DMS 273 (cell line): Measurements from ENCODE around the gene EZR.

ENCODE experiments used
- DNase-seq: peaks from one replicate; lab custom pipeline; 2025; ENCODE audit not compliant: unreplicated experiment; lab: John Stamatoyannopoulos, UW

Gene EZR

GRCh38 chr6:158819977-158820622 lies 932 bp upstream of the EZR start:
- DNase-seq: peak; percentile 38

GRCh38 chr6:158818581-158819212 lies 471 bp downstream of the EZR start:
- DNase-seq: peak; percentile 89

GRCh38 chr6:158817728-158818580 lies 1.2 kb downstream of the EZR start:
- peak; percentile 93 for DNase-seq

- peak; percentile 54 for DNase-seq
Measured at GRCh38 chr6:158816803-158817727, 2.1 kb downstream of the EZR start.

- DNase-seq: no peak
Measured at GRCh38 chr6:158816329-158816728, 2.8 kb downstream of the EZR start.

- no peak for DNase-seq
Measured at GRCh38 chr6:158815907-158816306, 3.3 kb downstream of the EZR start.

GRCh38 chr6:158815379-158815724 lies 3.8 kb downstream of the EZR start:
- no peak for DNase-seq

- no peak for DNase-seq
Measured at GRCh38 chr6:158813032-158813431, 6.1 kb downstream of the EZR start.

- DNase-seq: no peak
Measured at GRCh38 chr6:158812611-158813010, 6.6 kb downstream of the EZR start.

- DNase-seq: no peak
Measured at GRCh38 chr6:158810155-158811095, 8.7 kb downstream of the EZR start.

GRCh38 chr6:158808941-158809678 lies 10.1 kb downstream of the EZR start:
- DNase-seq: peak; percentile 22

- no peak for DNase-seq
Measured at GRCh38 chr6:158808442-158808833, 10.7 kb downstream of the EZR start.

- no peak for DNase-seq
Measured at GRCh38 chr6:158807515-158808441, 11.4 kb downstream of the EZR start.

- no peak for DNase-seq
Measured at GRCh38 chr6:158805698-158806377, 13.3 kb downstream of the EZR start.

- no peak for DNase-seq
Measured at GRCh38 chr6:158804207-158804606, 15.0 kb downstream of the EZR start.

GRCh38 chr6:158803733-158804143 lies 15.4 kb downstream of the EZR start:
- peak; percentile 22 for DNase-seq

- peak; percentile 48 for DNase-seq
Measured at GRCh38 chr6:158801655-158802294, 17.4 kb downstream of the EZR start.
